Hair follicle dermal papilla cell (primary cell): Measurements from ENCODE around the gene PLCH1. TPM values are rescaled to one million over a fixed set of nuclear protein-coding genes. Genes with fewer than 3 reads are reported as not detected.

ENCODE experiments used
- small RNA-seq: library from RNA; depleted of rRNA; stranded (forward); fragments of <200 nt; gene quantifications from one replicate; pipeline ENCODE3, GENCODE V24; 2012
- total RNA-seq: library from RNA; depleted of rRNA; stranded (reverse); fragments of >200 nt; gene quantifications from 2 replicates; pipeline ENCODE4 v1.2.3, GENCODE V29; 2012

PLCH1 gene
- total RNA-seq: 0.32 TPM in 1 of 2 replicates, not detected in the other

GRCh38 chr3:155744626-155745324 lies at the start of gene PLCH1:
Gene PLCH1, minus strand, starts transcription at chr3:155745071. Its CDS starts 40,847 bp downstream, at chr3:155704224.

Small RNA genes within 50 kb of the gene (small RNA-seq; reads per million reads assigned to genes)
- not detected for gene AC108729.3
- gene RN7SL715P: not detected

Other genes with a start within 250 kb of the PLCH1 start
- 2.4 TPM in 2 replicates for gene C3orf33, start 61.2 kb upstream of the PLCH1 start, total RNA-seq
- gene SLC33A1, start 109.4 kb upstream of the PLCH1 start, total RNA-seq: 48.1 and 52.4 TPM in 2 replicates
- 35.5 and 38.5 TPM in 2 replicates for gene GMPS, start 125.6 kb upstream of the PLCH1 start, total RNA-seq